ENCODE data around the gene BCL2A1. TPM values are rescaled to one million over a fixed set of nuclear protein-coding genes. Genes with fewer than 3 reads are reported as not detected.

Gene BCL2A1
- total and polyA plus RNA-seq, 2 of the 4 experiments (the other 2 are of a cell fraction): 2.3 to 4.5 TPM

- dilution Hi-C loops (cut with HindIII; ENCODE audit: low sequenced_read_pairs, unreplicated experiment): no loop called here
- no peak overlapping the region for H2BK120ac ChIP-seq (ENCODE audit: low read depth, low read length)
- H2BK15ac ChIP-seq (ENCODE audit: low read depth, low read length): no peak overlapping the region
- H2AK5ac ChIP-seq (ENCODE audit: low read depth, low read length): no peak overlapping the region; the same call in 1 of the 2 replicates
- H3K9me1 ChIP-seq (ENCODE audit: insufficient read depth, low read length): no peaks in the 10 kb centered on the region
- intact Hi-C loops (cut with micrococcal nuclease): no loop called here
- no peaks in the 10 kb centered on the region for H3K79me1 ChIP-seq (ENCODE audit: low read depth in 1 of 2, low read length in 2 of 2)
- no peak overlapping the region for H3K4ac ChIP-seq (ENCODE audit: low read depth, low read length)
- CTCF ChIA-PET: interaction anchor here (1.8 kb wide), 1 partner anchor 138 kb away, joined by 4 read pairs; no protein-coding TSS in a partner anchor
- no peak overlapping the region for H4K5ac ChIP-seq (ENCODE audit: low read depth, low read length)
- no peak overlapping the region for H3K23ac ChIP-seq (ENCODE audit: low read depth, low read length)
- H3K27ac ChIP-seq (ENCODE audit: insufficient read depth, low read length): no peak overlapping the region
- in situ Hi-C loops (cut with MboI; ENCODE audit: low sequenced_read_pairs): loop anchor here (5.0 to 25.0 kb wide), 2 partner anchors 354 to 609 kb away; no protein-coding TSS in a partner anchor
- H4K20me1 ChIP-seq (ENCODE audit: insufficient read depth, low read length): no peaks in the 10 kb centered on the region
- no peak overlapping the region for H3K18ac ChIP-seq (ENCODE audit: low read depth, low read length)
- H3K4me3 ChIP-seq (ENCODE audit: insufficient read depth, low read depth, low read length): no peak overlapping the region
- H2AFZ ChIP-seq (replicated peaks; ENCODE audit: low read length, poor library complexity): no peak overlapping the region
- no peaks in the 10 kb centered on the region for H3K4me1 ChIP-seq (ENCODE audit: control insufficient read depth, insufficient read depth, low read length)
- POLR2A ChIA-PET (ENCODE audit: unreplicated experiment): no interaction called here
- H3K14ac ChIP-seq (replicated peaks; ENCODE audit: low read depth, low read length): no peak overlapping the region
- BruUV-seq (replicated peaks): no TSS peak
- 93% methylated on average over 3 of the region's 8 CpGs; no CpG with 5 or more reads in 1 of the 2 experiments for WGBS, 2 experiments (ENCODE audit: extremely low coverage in 2 of 2, insufficient read length in 1 of 2)
- no peak overlapping the region for H4K8ac ChIP-seq (ENCODE audit: low read depth in 2 of 2, low read length in 2 of 2)
- no peak overlapping the region for H2AK9ac ChIP-seq (replicated peaks; ENCODE audit: low read depth, low read length, poor library complexity)
- no peak overlapping the region for H4K91ac ChIP-seq (ENCODE audit: insufficient read depth, low read depth, low read length)
- H3K27me3 ChIP-seq (ENCODE audit: control insufficient read depth, insufficient read depth, low read length): no peaks in the 10 kb centered on the region; the same call in 1 of the 2 replicates
- no peak overlapping the region for H3K9ac ChIP-seq (ENCODE audit: low read depth, low read length)
- TF ChIP-seq, protein P1, sequence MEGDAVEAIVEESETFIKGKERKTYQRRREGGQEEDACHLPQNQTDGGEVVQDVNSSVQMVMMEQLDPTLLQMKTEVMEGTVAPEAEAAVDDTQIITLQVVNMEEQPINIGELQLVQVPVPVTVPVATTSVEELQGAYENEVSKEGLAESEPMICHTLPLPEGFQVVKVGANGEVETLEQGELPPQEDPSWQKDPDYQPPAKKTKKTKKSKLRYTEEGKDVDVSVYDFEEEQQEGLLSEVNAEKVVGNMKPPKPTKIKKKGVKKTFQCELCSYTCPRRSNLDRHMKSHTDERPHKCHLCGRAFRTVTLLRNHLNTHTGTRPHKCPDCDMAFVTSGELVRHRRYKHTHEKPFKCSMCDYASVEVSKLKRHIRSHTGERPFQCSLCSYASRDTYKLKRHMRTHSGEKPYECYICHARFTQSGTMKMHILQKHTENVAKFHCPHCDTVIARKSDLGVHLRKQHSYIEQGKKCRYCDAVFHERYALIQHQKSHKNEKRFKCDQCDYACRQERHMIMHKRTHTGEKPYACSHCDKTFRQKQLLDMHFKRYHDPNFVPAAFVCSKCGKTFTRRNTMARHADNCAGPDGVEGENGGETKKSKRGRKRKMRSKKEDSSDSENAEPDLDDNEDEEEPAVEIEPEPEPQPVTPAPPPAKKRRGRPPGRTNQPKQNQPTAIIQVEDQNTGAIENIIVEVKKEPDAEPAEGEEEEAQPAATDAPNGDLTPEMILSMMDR (conservative IDR thresholded peaks at IDR 0.05; ENCODE audit: low read depth, low read length): no peak
- TF ChIP-seq BHLHE40 (IDR thresholded peaks at IDR 0.05; ENCODE audit: low read depth, low read length): no peak
- TF ChIP-seq, protein P2, sequence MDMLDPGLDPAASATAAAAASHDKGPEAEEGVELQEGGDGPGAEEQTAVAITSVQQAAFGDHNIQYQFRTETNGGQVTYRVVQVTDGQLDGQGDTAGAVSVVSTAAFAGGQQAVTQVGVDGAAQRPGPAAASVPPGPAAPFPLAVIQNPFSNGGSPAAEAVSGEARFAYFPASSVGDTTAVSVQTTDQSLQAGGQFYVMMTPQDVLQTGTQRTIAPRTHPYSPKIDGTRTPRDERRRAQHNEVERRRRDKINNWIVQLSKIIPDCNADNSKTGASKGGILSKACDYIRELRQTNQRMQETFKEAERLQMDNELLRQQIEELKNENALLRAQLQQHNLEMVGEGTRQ (IDR thresholded peaks at IDR 0.05; ENCODE audit: low read depth, low read length): no peak
- no peak for TF ChIP-seq FOS (IDR thresholded peaks at IDR 0.05; ENCODE audit: low read depth, low read length)
- TF ChIP-seq MAFK (IDR thresholded peaks at IDR 0.05; ENCODE audit: low read depth, low read length): no peak
- no peak for TF ChIP-seq MXI1 (IDR thresholded peaks at IDR 0.05; ENCODE audit: borderline replicate concordance, low read depth, low read length)
- TF ChIP-seq ELK1 (IDR thresholded peaks at IDR 0.05; ENCODE audit: borderline replicate concordance, low read depth, low read length): no peak
- TF ChIP-seq RCOR1 (IDR thresholded peaks at IDR 0.05; ENCODE audit: insufficient replicate concordance, low read length): no peak
- no peak for TF ChIP-seq CEBPB (IDR thresholded peaks at IDR 0.05; ENCODE audit: low read depth, low read length)
- TF ChIP-seq RFX5 (IDR thresholded peaks at IDR 0.05; ENCODE audit: low read depth, low read length): no peak
- TF ChIP-seq RAD21 (IDR thresholded peaks at IDR 0.05; ENCODE audit: low read length): no peak
- no peak for TF ChIP-seq MAZ (IDR thresholded peaks at IDR 0.05; ENCODE audit: borderline replicate concordance, low read depth, low read length)
- no peak overlapping the region for H3K4me2 ChIP-seq (ENCODE audit: low read depth, low read length)
- H2BK5ac ChIP-seq (ENCODE audit: low read depth, low read length, poor library complexity, severe bottlenecking): no peak overlapping the region
- ATAC-seq (ENCODE audit: low read depth): no peak
- no peak overlapping the region for H3K56ac ChIP-seq (ENCODE audit: extremely low read depth, insufficient read depth, low read length)
- no peaks in the 10 kb centered on the region for H3K9me3 ChIP-seq (ENCODE audit: control insufficient read depth, insufficient read depth, low read length)
- no peak overlapping the region for H2BK20ac ChIP-seq (ENCODE audit: low read depth, low read length)
- no peak for DNase-seq
- H3K36me3 ChIP-seq (ENCODE audit: control insufficient read depth, insufficient read depth, low read length): no peaks in the 10 kb centered on the region
Measured at GRCh38 chr15:79990997-79991334, 20.0 kb upstream of the BCL2A1 start.

All from IMR-90 (cell line).